Left lung (tissue), 10 donors: ENCODE data around the gene ADGRB3. TPM values are rescaled to one million over a fixed set of nuclear protein-coding genes. Genes with fewer than 3 reads are reported as not detected.

Experiments
- ATAC-seq: fragments of 200-7000 bp; cut with Tn5 transposase; one replicate; pipeline ENCODE4 v1.9.1; 2020; ENCODE audit warnings: moderate library complexity
- DNase-seq, 4 donors: peaks; one replicate each; pipeline ENCODE4 v3.0.0-alpha.2; 2013 to 2020
- H3K27ac ChIP-seq, 2 donors: fragments of 200-600 bp; sonication (generic) in 1 of 2; one replicate each; pipeline versions ENCODE4 v1.5.0 to v1.8.0; 2020 to 2021
- H3K27me3 ChIP-seq, 2 donors: fragments of 200-600 bp; sonication (generic) in 1 of 2; one replicate each; pipeline versions ENCODE4 v1.5.0 to v1.8.0; 2020 to 2021
- H3K36me3 ChIP-seq, 2 donors: fragments of 200-600 bp; sonication (generic) in 1 of 2; one replicate each; pipeline versions ENCODE4 v1.5.0 to v1.8.0; 2020 to 2021
- H3K4me1 ChIP-seq, 2 donors: fragments of 200-600 bp; one replicate each; pipeline ENCODE4 v1.8.0; 2021
- H3K4me3 ChIP-seq, 2 donors: fragments of 200-600 bp; sonication (generic) in 1 of 2; one replicate each; pipeline versions ENCODE4 v1.5.0 to v1.8.0; 2020 to 2021; ENCODE audit warnings: mild to moderate bottlenecking in 1 of 2
- H3K9me3 ChIP-seq, 2 donors: fragments of 200-600 bp; sonication (generic) in 1 of 2; one replicate each; pipeline versions ENCODE4 v1.5.0 to v1.8.0; 2020 to 2021
- CTCF ChIP-seq, 2 donors: fragments of 200-600 bp; sonication (generic) in 1 of 2; IDR thresholded peaks; one replicate each; pipeline versions ENCODE4 v1.5.0 to v1.8.0; 2021; ENCODE audit warnings: antibody characterized with exemption in 2 of 2
- intact Hi-C, 2 donors: fragments of 100-400 bp; cut with DNase I; formaldehyde crosslinking; loops; one replicate each; pipeline versions ENCODE4 v1.11.2 to v1.14.2; 2022
- polyA plus RNA-seq, 6 donors: library from polyadenylated mRNA; unstranded; fragments of 120-200 nt; gene quantifications; one replicate each; pipeline ENCODE4 v1.2.1, GENCODE V29; 2013; ENCODE audit not compliant: insufficient read length in 6 of 6
- total RNA-seq, 2 donors: library from RNA; stranded (reverse); fragmentation: NEBNext Ultra II Directional; extraction: Animal tissue kit (Norgen Biotek cat#: 25700); gene quantifications; one replicate each; pipeline ENCODE4 v1.2.1, GENCODE V29; 2021
- donor health status: DM: no; HTN: yes; CAD: no.
- donor health status: DM: no; HTN: no; CAD: no.

Gene ADGRB3
- total and polyA plus RNA-seq, 8 donors: 2.0 to 22.4 (median 13.7) TPM

- no peak for DNase-seq
These were observed 81.5 kb downstream of the ADGRB3 start for GRCh38 chr6:68716620-68717019.

GRCh38 chr6:68718385-68719073 lies 83.4 kb downstream of the ADGRB3 start:
- H3K27ac ChIP-seq: no peak overlapping the region
- intact Hi-C loops: no loop called here
- no peak for ATAC-seq

More at GRCh38 chr6:68716620-68717019, 81.5 kb downstream of the ADGRB3 start:
- H3K9me3 ChIP-seq: no peaks in the 10 kb centered on the region
- intact Hi-C loops: no loop called here
- no peaks in the 10 kb centered on the region for H3K27me3 ChIP-seq
- no peak for TF ChIP-seq CTCF (IDR thresholded peaks at IDR 0.05)
- H3K4me3 ChIP-seq: no peak overlapping the region
- no peaks in the 10 kb centered on the region for H3K36me3 ChIP-seq
- no peak for ATAC-seq
- H3K4me1 ChIP-seq: no peaks in the 10 kb centered on the region
- H3K27ac ChIP-seq: no peak overlapping the region

GRCh38 chr6:68719761-68720160 lies 84.7 kb downstream of the ADGRB3 start:
- no peak overlapping the region for H3K27ac ChIP-seq
- intact Hi-C loops: no loop called here
- DNase-seq: no peak
- no peak for TF ChIP-seq CTCF (IDR thresholded peaks at IDR 0.05)
- no peak overlapping the region for H3K4me3 ChIP-seq
- H3K36me3 ChIP-seq: no peaks in the 10 kb centered on the region
- no peaks in the 10 kb centered on the region for H3K27me3 ChIP-seq
- no peak for ATAC-seq
- no peaks in the 10 kb centered on the region for H3K4me1 ChIP-seq
- H3K9me3 ChIP-seq: no peaks in the 10 kb centered on the region

More at GRCh38 chr6:68718385-68719073, 83.4 kb downstream of the ADGRB3 start:
- Histone ChIP-seq H3K4me1 (no peaks in the 10 kb centered on the region), H3K4me3 (no peak overlapping the region), H3K27me3 (no peaks in the 10 kb centered on the region), H3K9me3 (no peaks in the 10 kb centered on the region), H3K36me3 (no peaks in the 10 kb centered on the region)
- DNase-seq: no peak
- no peak for TF ChIP-seq CTCF (IDR thresholded peaks at IDR 0.05)

DNA sequence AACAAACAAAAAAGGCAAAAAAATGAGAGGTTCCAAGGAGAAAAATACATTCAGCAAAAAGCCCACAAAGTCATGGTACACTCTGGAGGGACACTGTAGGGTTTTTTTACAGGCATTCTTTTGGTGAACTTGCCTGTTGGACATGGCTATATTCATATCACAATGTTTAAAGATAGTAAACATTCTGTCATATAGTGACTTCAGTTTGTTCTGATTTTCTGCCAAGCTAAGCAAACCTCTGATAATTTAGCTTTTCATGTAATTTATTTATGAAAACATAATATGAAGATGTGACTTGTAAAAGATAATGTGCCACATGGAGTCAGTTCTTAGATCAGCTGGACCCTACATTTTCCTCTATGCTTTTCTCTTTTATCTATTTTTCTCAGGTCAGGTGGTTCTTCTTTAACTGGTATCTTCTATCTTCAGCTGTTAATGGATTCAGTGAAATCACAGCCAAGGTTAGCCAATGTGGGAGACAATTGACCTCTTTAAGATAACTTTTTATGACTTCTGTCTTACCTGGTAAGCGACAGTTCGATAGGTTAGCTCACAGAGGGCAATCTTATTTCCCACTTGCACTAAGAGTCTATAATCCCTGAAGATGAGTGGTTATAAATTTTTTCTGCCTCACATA lies 87.9 kb downstream of the ADGRB3 start:
- Histone ChIP-seq H3K36me3 (no peaks in the 10 kb centered on the region), H3K27ac (no peak overlapping the region), H3K27me3 (no peaks in the 10 kb centered on the region), H3K4me3 (no peak overlapping the region), H3K9me3 (no peaks in the 10 kb centered on the region), H3K4me1 (no peaks in the 10 kb centered on the region)
- intact Hi-C loops: no loop called here
- DNase-seq (no peak), ATAC-seq (no peak)
- no peak for TF ChIP-seq CTCF (IDR thresholded peaks at IDR 0.05)

- Histone ChIP-seq H3K36me3 (no peaks in the 10 kb centered on the region), H3K9me3 (no peaks in the 10 kb centered on the region), H3K4me3 (no peak overlapping the region), H3K4me1 (no peaks in the 10 kb centered on the region), H3K27me3 (no peaks in the 10 kb centered on the region), H3K27ac (no peak overlapping the region)
- DNase-seq (no peak), ATAC-seq (no peak)
- no peak for TF ChIP-seq CTCF (IDR thresholded peaks at IDR 0.05)
- intact Hi-C loops: no loop called here
These were observed 89.0 kb downstream of the ADGRB3 start for GRCh38 chr6:68724060-68724459.
